HG03520 (cell line): Measurements from ENCODE around the gene VSIG10L2.
"Not testable (repeated sequence)": the region's sequence is repeated elsewhere in the genome, so short reads cannot be mapped to it uniquely, and the experiment has no call there.

Experiments
- ATAC-seq: cut with Tn5 transposase; IDR thresholded peaks from one replicate; pipeline ENCODE4 v1.9.1; 2021; ENCODE audit warnings: mild to moderate bottlenecking, moderate library complexity; ENCODE audit not compliant: unreplicated experiment

VSIG10L2 gene

GRCh38 chr11:125945797-125946520 is at the start of gene VSIG10L2:
TSS of gene VSIG10L2 (plus strand) at chr11:125946044. CDS start at chr11:125946056, 12 bp downstream.
- no peak for ATAC-seq

DNA sequence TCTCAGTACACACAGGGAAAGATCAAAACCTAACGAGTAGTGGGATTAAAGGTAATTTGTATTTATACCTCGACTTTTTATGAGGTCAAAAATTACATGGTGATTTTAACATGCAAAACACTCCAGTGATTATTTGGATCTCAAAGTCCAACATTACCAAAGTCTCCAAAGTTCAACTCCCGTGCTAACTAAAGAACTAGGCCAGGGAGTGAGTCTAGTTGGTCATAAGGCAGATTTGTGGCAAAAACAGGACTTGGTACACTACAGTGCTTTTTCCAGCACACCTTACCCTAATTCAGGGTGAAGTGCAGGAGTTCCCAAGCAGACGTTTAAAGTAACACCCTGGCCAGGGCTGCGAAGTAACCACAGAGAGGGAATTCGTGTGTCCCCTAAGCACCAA is 44.0 kb upstream of the VSIG10L2 start:
- no peak for ATAC-seq

DNA sequence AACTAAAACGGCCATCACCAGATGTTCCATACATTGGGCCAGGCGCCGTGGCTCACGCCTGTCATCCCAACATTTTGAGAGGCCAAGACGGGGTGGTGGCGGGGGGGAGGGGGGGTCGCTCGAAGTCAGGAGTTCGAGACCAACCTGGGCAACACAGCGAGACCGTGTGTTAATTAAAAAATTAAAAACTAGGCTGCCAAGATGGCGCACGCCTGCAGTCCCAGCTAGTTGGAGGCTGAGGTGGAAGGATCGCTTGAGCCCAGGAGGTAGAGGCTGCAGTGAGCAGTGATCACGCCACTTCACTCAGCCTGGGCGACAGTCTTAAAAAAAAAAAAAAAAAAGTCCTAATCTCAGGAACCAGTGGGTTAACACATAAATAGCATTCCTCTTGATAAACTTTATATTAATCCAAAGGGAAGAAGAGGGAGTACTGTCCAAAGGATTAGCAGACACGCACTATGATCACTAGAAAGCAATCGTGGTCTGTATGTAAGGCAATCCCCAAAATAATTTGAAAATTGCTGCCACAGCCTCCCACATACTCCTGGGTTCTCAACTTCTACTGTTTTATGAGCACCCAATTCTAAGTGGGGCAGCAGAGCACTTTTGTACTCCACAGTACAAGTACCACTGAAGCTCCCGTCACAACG is 43.4 kb upstream of the VSIG10L2 start:
- ATAC-seq: no peak

GRCh38 chr11:125902927-125903710 is 42.7 kb upstream of the VSIG10L2 start, which contains the start of gene PUS3:
TSS of gene PUS3 (minus strand) at chr11:125903206. CDS start at chr11:125896284, 6,922 bp downstream.
- peak; percentile 96 for ATAC-seq

GRCh38 chr11:125903711-125904659 is 41.9 kb upstream of the VSIG10L2 start, which contains the start of gene DDX25:
TSS of gene DDX25 (plus strand) at chr11:125904508. CDS start at chr11:125904518, 10 bp downstream.
- no peak for ATAC-seq

DNA sequence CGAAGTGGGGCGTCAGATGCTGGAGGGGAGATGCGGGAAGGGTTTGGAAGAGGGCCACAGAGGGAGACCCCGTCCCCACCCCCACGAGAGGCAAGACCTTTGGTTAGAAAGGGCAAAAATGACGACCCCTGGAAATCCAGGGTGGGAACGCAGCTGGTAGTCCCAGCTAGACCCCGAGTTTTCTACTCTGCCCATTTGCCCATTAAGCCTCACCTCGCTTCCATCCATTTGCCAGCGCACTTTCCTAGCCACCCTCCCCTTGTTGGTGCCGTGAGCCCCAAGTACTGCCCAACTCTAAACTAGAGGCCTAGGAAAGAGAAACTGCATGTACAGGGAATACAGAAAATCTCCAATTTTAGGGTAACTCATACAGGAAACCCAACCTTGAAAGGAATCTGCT is 41.2 kb upstream of the VSIG10L2 start:
- no peak for ATAC-seq

DNA sequence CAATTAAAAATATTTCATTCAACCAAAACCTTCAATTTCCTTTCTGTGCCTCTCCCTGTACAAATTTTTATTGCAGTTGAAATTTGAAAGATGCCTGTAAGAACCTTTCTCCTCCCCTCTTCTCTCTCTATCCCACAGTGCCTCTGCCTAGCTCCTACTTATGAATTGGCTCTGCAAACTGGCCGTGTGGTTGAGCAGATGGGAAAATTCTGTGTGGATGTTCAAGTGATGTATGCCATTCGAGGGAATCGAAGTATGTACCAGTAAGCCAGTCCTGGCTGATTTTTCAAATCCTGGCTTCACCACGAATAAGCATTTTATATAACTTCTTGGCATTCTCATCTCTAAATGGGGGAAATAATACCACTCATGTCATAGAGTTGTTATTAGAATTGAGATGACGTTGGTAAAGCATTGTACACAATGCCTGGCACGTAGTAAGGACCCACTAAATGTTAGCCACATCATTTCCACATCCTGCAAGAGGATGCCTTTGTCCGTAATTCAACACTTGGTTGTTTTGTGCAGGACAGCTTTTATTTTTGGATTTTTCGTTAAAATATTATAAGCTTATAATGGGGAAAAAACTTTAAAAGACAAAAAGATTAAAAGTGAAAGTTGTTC is 35.5 kb upstream of the VSIG10L2 start:
- no peak for ATAC-seq

DNA sequence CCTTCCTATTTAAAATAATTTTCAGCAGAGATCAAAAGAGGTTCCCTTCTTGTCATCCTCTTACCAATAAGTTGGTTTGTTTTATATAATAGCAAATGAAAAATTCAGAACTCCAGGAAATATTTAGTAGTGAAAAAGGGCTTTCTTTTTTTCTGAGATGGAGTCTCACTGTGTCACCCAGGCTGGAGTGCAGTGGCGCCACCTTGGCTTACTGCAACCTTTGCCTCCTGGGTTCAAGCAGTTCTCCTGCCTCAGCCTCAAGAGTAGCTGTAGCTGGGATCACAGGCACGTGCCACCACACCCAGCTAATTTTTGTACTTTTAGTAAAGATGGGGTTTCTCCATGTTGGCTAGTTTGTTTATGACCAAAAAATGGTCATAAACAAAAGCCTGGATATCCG is 31.2 kb upstream of the VSIG10L2 start:
- not testable (repeated sequence) for ATAC-seq

DNA sequence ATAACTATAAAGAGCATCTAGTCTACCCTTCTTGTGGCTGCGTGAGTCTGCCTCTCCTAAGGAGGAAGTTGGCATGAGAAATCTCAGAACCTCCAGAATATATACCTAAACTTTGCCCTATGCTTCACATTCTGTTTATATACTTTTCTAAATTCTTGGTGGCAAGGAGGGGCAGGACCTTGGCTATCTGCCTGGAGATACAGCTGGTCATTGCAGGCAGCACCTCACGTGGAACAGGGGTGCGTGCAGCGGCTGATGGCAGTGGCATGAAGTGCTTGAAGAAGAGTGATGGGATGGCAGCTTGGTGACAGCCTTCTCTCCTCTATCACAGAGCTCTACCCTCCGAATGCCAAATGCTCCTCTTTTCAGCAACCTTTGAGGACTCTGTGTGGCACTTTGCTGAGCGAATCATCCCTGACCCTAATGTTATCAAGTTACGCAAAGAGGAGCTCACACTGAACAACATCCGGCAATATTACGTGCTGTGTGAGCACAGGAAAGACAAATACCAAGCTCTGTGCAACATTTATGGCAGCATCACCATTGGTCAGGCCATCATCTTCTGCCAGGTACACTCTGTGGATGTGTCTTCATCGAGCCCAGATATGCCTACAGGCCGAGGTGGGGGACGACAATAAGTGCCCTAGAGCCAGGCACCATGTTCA is 29.0 kb upstream of the VSIG10L2 start:
- ATAC-seq: no peak

GRCh38 chr11:125918140-125918840 is 27.6 kb upstream of the VSIG10L2 start:
- no peak for ATAC-seq

DNA sequence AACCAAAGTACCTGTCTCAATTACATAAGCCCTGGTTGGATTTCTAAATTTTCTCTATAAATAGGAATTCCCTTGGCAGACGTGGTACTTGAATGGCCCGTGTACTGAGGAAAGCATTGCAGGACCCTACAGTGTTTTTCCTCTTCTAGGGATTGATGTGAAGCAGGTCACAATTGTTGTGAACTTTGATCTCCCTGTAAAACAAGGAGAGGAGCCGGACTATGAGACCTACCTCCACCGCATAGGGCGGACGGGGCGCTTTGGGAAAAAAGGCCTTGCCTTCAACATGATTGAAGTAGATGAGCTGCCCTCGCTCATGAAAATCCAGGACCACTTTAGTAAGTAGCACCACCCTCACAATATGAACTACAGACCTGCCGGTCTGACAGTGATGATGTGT is 24.8 kb upstream of the VSIG10L2 start:
- ATAC-seq: no peak

GRCh38 chr11:125922156-125922555 is 23.7 kb upstream of the VSIG10L2 start:
- no peak for ATAC-seq

DNA sequence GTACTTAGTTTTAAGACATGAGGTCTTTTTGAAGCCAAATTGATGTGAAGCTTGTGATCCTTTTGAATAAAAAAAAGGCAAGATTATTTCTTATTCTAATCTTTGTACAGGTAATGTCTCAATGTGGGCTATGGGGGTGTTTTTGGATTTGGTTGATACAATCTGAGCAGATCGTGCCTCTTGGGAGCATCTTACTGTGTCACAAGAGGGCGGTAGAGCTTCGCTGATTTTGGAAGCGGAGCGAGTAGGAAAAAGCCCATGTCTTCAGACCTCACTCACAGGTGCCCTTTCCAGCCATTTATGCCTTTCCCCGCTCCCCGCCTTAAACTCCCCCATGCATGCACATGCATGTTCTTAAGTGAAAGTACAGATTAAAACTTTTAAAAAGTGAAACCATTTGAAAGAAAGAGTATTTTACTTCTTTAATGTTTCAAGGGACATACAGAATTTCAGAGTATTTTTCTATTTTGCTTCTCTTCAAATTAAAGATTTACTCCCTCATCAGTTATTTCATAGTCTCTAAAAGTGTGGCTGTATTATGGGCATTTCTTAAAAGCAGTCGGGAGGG is 22.7 kb upstream of the VSIG10L2 start:
- ATAC-seq: peak; percentile 58

DNA sequence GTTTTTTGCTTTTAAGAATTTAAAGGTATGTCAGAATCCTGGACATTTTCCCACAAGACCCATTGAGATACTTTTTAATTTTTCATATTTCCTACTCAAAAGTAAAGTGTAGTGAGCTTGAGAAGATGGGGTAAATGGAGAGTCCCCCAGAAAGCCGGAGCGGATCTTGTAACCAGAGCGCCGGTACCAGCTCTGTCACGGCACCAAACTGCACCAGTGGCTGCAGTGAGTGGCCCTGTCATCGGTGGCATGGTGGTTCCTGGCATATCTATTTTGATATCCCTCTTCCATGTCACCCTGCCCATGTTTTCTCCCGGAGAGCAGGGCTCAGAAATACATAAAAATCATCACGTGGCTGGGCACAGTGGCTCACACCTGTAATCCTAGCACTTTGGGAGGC is 22.2 kb upstream of the VSIG10L2 start:
- ATAC-seq: no peak

DNA sequence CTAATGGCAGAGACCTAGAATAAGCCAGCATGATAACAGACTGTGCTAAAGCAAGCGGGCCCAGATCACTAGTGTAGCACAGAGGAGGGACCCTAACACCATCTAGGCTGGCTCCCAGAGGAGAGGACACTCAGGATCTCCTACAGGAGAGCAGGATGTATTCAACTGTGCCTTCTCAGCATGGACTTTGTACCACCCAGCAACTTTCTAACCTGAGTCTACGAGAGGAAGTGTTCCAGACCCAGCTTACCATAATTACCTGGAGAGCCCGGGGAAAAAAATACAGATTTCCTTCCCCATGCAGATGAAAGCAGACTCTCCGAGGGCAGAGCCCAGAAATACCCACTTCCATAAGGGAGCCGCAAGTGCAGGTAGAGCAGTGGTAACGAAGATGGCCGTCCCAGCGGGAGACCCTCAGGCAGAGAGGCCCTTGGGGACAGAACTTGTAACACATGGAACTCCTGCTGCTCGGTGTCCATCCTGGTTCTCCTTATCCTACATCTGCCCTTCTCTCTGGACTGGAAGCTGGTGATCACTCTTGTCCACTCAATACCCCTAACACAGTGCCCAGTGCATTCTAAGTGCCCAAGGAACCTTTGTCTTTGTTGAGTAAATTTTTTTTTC is 21.3 kb upstream of the VSIG10L2 start:
- no peak for ATAC-seq

DNA sequence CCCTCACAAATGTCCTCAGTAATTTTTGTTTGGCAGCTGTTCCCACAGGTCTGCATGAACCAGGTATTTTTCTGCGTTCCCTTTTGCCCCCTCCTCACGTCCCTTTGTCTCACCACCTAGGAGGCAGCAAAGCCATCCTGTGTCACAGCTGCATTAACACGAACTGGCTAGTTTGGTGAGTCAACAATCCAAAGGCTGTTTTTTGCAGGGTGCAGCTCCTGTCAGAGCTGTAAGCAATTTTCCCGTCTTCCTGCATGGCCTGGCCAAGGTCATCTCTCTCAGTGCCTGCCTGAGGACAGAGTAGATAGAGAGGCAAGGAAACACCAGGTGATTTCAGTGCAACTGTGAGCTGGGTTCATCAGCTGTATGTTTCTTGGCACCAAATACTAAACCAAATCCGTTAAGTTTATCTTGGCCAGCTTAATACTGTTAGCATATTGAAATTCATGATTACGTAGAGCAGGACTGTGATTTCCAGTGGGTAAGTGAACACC is 20.6 kb upstream of the VSIG10L2 start:
- ATAC-seq: no peak

DNA sequence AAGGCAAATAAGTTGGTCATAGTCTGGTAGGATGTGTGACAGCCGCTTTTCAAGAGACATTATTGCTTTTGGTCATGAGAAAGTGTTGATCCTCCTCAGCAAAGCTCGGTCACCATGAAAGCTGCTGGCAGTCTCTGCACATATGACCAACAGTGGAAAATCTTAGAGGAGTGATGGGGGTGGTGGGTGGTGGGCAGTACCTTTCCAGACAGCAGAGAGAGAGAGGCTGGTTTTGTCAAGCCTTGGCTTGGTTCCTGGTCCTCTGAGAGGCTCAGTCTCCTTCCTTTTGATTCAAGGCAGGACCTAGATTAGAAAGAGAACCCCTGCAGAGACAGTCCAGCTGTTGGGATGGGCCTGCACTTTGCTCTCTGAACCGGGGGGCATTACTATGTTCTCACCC is 20.0 kb upstream of the VSIG10L2 start:
- ATAC-seq: no peak

- ATAC-seq: no peak
Measured at GRCh38 chr11:125926682-125927081, 19.2 kb upstream of the VSIG10L2 start.
